NOMO-1 treated with dmso at 0.1 percent for 144 hours (cell line): ENCODE data around the gene EPSTI1.

ENCODE experiments used
- DNase-seq: peaks from one replicate; lab custom pipeline; 2025; ENCODE audit not compliant: unreplicated experiment; lab: John Stamatoyannopoulos, UW

Gene EPSTI1

GRCh38 chr13:42860485-42860884, 131.6 kb downstream of the EPSTI1 start:
- DNase-seq = no peak

GRCh38 chr13:42859760-42860159, 132.3 kb downstream of the EPSTI1 start:
- DNase-seq = no peak

GRCh38 chr13:42855410-42855809, 136.6 kb downstream of the EPSTI1 start:
- no peak for DNase-seq

- no peak for DNase-seq
These were observed 139.9 kb downstream of the EPSTI1 start for GRCh38 chr13:42852136-42852535.

GRCh38 chr13:42849200-42849599, 142.8 kb downstream of the EPSTI1 start:
- DNase-seq = no peak

GRCh38 chr13:42847891-42848663, 144.0 kb downstream of the EPSTI1 start:
- no peak for DNase-seq

GRCh38 chr13:42836930-42837690, 154.9 kb downstream of the EPSTI1 start:
- DNase-seq = no peak
